ENCODE results near the gene GSAP.
"Not testable (repeated sequence)": the region's sequence is repeated elsewhere in the genome, so short reads cannot be mapped to it uniquely, and the experiment has no call there.

GSAP gene

GRCh38 chr7:77453531-77453930 is 37.4 kb upstream of the GSAP start:
- TF ChIP-seq CTCF (IDR thresholded peaks at IDR 0.05; ENCODE audit: low read depth, low read length) = no peak
- in situ Hi-C loops (cut with HindIII; ENCODE audit: low sequenced_read_pairs) = no loop called here
- no peak overlapping the region for H3K4me3 ChIP-seq (ENCODE audit: low read depth, low read length)
- DNase-seq (ENCODE audit: low read depth, low spot score) = peak; percentile 67

- in situ Hi-C loops (cut with HindIII; ENCODE audit: low sequenced_read_pairs); H3K4me3 ChIP-seq (ENCODE audit: low read depth, low read length); DNase-seq (ENCODE audit: low read depth, low spot score): not testable (repeated sequence)
Observed at GRCh38 chr7:77451950-77452349, 35.8 kb upstream of the GSAP start.

- in situ Hi-C loops (cut with HindIII; ENCODE audit: low sequenced_read_pairs) = no loop called here
- no peak for DNase-seq (ENCODE audit: low read depth, low spot score)
- no peak for TF ChIP-seq CTCF (IDR thresholded peaks at IDR 0.05; ENCODE audit: low read depth, low read length)
- H3K4me3 ChIP-seq (ENCODE audit: low read depth, low read length) = no peak overlapping the region
Observed at GRCh38 chr7:77450613-77451012, 34.5 kb upstream of the GSAP start.

- in situ Hi-C loops (cut with HindIII; ENCODE audit: low sequenced_read_pairs) = no loop called here
- DNase-seq (ENCODE audit: low read depth, low spot score) = no peak
- TF ChIP-seq CTCF (IDR thresholded peaks at IDR 0.05; ENCODE audit: low read depth, low read length) = no peak
- H3K4me3 ChIP-seq (ENCODE audit: low read depth, low read length) = no peak overlapping the region
Observed at GRCh38 chr7:77450054-77450453, 33.9 kb upstream of the GSAP start.

- TF ChIP-seq CTCF (IDR thresholded peaks at IDR 0.05; ENCODE audit: low read depth, low read length) = no peak
Observed at GRCh38 chr7:77447616-77448015, 31.5 kb upstream of the GSAP start.

GRCh38 chr7:77444123-77444522 is 28.0 kb upstream of the GSAP start:
- peak; percentile 55 for DNase-seq (ENCODE audit: low read depth, low spot score)
- TF ChIP-seq CTCF (IDR thresholded peaks at IDR 0.05; ENCODE audit: low read depth, low read length) = no peak
- in situ Hi-C loops (cut with HindIII; ENCODE audit: low sequenced_read_pairs) = no loop called here
- no peak overlapping the region for H3K4me3 ChIP-seq (ENCODE audit: low read depth, low read length)

More at GRCh38 chr7:77447616-77448015, 31.5 kb upstream of the GSAP start:
- DNase-seq (ENCODE audit: low read depth, low spot score) = no peak
- in situ Hi-C loops (cut with HindIII; ENCODE audit: low sequenced_read_pairs) = no loop called here
- no peak overlapping the region for H3K4me3 ChIP-seq (ENCODE audit: low read depth, low read length)

GRCh38 chr7:77443042-77443441 is 26.9 kb upstream of the GSAP start:
- no peak for TF ChIP-seq CTCF (IDR thresholded peaks at IDR 0.05; ENCODE audit: low read depth, low read length)
- no peak for DNase-seq (ENCODE audit: low read depth, low spot score)
- in situ Hi-C loops (cut with HindIII; ENCODE audit: low sequenced_read_pairs) = no loop called here
- no peak overlapping the region for H3K4me3 ChIP-seq (ENCODE audit: low read depth, low read length)

All from astrocyte of the spinal cord (primary cell).